PFSK-1 (cell line): ENCODE measurements around the gene PSMC1.

Experiments used
- FOXP2 ChIP-seq: optimal IDR thresholded peaks from 2 replicates; pipeline ENCODE3; 2011; ENCODE audit warnings: borderline replicate concordance, control low read depth, inconsistent platforms; ENCODE audit not compliant: insufficient read depth; ENCODE audit errors: extremely low read length, extremely low read depth
- POLR2AphosphoS5 ChIP-seq: IDR thresholded peaks from 2 replicates; pipeline ENCODE4 v1.6.1; 2012; ENCODE audit warnings: low read depth, mild to moderate bottlenecking, control low read depth, low read length, moderate library complexity
- SIN3A ChIP-seq: IDR thresholded peaks from 2 replicates; pipeline ENCODE4 v1.6.1; 2012; ENCODE audit warnings: mild to moderate bottlenecking, low read length, moderate library complexity, borderline replicate concordance; ENCODE audit not compliant: insufficient read depth
- TAF1 ChIP-seq: IDR thresholded peaks from 2 replicates; pipeline ENCODE4 v1.6.1; 2012; ENCODE audit warnings: low read length, control low read depth, borderline replicate concordance; ENCODE audit not compliant: insufficient read depth
- TF ChIP-seq, protein P1 (sequence below), 2 experiments: IDR thresholded peaks; 2 replicates each; pipeline versions ENCODE4 v1.6.1 to v1.8.0; 2011 to 2012; ENCODE audit warnings: low read depth in 2 of 2, low read length in 2 of 2, control low read depth in 1 of 2, inconsistent platforms in 1 of 2, mild to moderate bottlenecking in 1 of 2, moderate library complexity in 1 of 2; ENCODE audit not compliant: insufficient read depth in 1 of 2

DNA sequence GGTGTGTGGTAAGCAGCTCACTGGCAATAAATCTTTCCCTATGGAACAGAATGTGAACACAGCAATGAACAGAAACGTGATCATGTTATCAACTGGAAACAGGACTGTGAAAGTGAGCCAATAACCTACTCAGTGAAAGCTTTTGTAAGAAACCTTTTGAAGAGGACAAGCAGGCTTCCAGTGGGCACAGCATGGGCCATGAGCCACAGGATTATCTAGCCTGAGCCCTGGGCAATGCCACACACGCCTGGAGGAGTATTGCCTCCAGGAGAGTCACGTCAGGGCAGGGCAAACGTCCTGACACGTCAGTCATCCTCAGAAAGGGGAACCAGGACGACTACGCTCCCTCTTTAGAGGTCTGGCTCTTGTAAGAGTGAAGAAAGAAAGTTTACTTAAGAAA, 43.1 kb downstream of the PSMC1 start:
- TF ChIP-seq TAF1 (no peak), SIN3A (no peak), POLR2AphosphoS5 (no peak), FOXP2 (no peak)
- TF ChIP-seq, protein P1, sequence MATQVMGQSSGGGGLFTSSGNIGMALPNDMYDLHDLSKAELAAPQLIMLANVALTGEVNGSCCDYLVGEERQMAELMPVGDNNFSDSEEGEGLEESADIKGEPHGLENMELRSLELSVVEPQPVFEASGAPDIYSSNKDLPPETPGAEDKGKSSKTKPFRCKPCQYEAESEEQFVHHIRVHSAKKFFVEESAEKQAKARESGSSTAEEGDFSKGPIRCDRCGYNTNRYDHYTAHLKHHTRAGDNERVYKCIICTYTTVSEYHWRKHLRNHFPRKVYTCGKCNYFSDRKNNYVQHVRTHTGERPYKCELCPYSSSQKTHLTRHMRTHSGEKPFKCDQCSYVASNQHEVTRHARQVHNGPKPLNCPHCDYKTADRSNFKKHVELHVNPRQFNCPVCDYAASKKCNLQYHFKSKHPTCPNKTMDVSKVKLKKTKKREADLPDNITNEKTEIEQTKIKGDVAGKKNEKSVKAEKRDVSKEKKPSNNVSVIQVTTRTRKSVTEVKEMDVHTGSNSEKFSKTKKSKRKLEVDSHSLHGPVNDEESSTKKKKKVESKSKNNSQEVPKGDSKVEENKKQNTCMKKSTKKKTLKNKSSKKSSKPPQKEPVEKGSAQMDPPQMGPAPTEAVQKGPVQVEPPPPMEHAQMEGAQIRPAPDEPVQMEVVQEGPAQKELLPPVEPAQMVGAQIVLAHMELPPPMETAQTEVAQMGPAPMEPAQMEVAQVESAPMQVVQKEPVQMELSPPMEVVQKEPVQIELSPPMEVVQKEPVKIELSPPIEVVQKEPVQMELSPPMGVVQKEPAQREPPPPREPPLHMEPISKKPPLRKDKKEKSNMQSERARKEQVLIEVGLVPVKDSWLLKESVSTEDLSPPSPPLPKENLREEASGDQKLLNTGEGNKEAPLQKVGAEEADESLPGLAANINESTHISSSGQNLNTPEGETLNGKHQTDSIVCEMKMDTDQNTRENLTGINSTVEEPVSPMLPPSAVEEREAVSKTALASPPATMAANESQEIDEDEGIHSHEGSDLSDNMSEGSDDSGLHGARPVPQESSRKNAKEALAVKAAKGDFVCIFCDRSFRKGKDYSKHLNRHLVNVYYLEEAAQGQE (IDR thresholded peaks at IDR 0.05; ENCODE audit: insufficient read depth in 1 of 2, low read depth in 2 of 2, low read length in 2 of 2): no peak
